ENCODE results near the gene LGI2. TPM values are rescaled to one million over a fixed set of nuclear protein-coding genes. Genes with fewer than 3 reads are reported as not detected.

Gene LGI2
- total and polyA plus RNA-seq, 2 experiments from 2014 or later, result 0.63 to 8.0 TPM

DNA sequence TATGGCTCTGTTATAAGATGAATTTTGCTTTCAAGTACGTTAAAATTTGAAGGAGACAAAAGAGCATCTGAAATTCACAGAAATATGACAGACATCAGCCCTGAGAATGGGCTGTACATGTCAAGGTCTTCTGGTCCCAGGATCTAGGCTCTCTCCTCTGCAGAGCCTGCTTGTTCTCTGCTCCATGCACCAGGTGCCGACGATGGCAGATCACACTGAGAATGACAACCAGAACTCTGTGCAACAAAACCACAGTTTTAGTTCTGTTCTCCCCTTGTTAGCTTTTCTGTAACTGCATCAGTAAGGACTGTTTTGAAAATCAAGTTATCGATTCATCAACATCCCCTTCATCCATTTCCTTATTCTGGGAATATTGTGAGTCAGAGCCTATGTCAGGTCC lies 30.9 kb upstream of the LGI2 start (continued):
- TF ChIP-seq, protein P1, sequence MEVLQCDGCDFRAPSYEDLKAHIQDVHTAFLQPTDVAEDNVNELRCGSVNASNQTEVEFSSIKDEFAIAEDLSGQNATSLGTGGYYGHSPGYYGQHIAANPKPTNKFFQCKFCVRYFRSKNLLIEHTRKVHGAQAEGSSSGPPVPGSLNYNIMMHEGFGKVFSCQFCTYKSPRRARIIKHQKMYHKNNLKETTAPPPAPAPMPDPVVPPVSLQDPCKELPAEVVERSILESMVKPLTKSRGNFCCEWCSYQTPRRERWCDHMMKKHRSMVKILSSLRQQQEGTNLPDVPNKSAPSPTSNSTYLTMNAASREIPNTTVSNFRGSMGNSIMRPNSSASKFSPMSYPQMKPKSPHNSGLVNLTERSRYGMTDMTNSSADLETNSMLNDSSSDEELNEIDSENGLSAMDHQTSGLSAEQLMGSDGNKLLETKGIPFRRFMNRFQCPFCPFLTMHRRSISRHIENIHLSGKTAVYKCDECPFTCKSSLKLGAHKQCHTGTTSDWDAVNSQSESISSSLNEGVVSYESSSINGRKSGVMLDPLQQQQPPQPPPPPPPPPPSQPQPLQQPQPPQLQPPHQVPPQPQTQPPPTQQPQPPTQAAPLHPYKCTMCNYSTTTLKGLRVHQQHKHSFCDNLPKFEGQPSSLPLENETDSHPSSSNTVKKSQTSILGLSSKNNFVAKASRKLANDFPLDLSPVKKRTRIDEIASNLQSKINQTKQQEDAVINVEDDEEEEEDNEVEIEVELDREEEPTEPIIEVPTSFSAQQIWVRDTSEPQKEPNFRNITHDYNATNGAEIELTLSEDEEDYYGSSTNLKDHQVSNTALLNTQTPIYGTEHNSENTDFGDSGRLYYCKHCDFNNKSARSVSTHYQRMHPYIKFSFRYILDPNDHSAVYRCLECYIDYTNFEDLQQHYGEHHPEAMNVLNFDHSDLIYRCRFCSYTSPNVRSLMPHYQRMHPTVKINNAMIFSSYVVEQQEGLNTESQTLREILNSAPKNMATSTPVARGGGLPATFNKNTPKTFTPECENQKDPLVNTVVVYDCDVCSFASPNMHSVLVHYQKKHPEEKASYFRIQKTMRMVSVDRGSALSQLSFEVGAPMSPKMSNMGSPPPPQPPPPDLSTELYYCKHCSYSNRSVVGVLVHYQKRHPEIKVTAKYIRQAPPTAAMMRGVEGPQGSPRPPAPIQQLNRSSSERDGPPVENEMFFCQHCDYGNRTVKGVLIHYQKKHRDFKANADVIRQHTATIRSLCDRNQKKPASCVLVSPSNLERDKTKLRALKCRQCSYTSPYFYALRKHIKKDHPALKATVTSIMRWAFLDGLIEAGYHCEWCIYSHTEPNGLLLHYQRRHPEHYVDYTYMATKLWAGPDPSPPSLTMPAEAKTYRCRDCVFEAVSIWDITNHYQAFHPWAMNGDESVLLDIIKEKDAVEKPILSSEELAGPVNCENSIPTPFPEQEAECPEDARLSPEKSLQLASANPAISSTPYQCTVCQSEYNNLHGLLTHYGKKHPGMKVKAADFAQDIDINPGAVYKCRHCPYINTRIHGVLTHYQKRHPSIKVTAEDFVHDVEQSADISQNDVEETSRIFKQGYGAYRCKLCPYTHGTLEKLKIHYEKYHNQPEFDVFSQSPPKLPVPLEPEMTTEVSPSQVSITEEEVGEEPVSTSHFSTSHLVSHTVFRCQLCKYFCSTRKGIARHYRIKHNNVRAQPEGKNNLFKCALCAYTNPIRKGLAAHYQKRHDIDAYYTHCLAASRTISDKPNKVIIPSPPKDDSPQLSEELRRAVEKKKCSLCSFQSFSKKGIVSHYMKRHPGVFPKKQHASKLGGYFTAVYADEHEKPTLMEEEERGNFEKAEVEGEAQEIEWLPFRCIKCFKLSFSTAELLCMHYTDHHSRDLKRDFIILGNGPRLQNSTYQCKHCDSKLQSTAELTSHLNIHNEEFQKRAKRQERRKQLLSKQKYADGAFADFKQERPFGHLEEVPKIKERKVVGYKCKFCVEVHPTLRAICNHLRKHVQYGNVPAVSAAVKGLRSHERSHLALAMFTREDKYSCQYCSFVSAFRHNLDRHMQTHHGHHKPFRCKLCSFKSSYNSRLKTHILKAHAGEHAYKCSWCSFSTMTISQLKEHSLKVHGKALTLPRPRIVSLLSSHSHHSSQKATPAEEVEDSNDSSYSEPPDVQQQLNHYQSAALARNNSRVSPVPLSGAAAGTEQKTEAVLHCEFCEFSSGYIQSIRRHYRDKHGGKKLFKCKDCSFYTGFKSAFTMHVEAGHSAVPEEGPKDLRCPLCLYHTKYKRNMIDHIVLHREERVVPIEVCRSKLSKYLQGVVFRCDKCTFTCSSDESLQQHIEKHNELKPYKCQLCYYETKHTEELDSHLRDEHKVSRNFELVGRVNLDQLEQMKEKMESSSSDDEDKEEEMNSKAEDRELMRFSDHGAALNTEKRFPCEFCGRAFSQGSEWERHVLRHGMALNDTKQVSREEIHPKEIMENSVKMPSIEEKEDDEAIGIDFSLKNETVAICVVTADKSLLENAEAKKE (CRISPR knock-in tag; IDR thresholded peaks at IDR 0.05), result no peak
- TF ChIP-seq NANOG (IDR thresholded peaks at IDR 0.05; ENCODE audit: borderline replicate concordance) (no peak), JUNB (IDR thresholded peaks at IDR 0.05; ENCODE audit: unreplicated experiment) (no peak), ZNF114 (CRISPR knock-in tag; IDR thresholded peaks at IDR 0.05) (no peak), STAT1 (IDR thresholded peaks at IDR 0.05; ENCODE audit: unreplicated experiment) (no peak), POLR2AphosphoS5 (IDR thresholded peaks at IDR 0.05; ENCODE audit: low read depth) (no peak)
- TF ChIP-seq, protein P2, sequence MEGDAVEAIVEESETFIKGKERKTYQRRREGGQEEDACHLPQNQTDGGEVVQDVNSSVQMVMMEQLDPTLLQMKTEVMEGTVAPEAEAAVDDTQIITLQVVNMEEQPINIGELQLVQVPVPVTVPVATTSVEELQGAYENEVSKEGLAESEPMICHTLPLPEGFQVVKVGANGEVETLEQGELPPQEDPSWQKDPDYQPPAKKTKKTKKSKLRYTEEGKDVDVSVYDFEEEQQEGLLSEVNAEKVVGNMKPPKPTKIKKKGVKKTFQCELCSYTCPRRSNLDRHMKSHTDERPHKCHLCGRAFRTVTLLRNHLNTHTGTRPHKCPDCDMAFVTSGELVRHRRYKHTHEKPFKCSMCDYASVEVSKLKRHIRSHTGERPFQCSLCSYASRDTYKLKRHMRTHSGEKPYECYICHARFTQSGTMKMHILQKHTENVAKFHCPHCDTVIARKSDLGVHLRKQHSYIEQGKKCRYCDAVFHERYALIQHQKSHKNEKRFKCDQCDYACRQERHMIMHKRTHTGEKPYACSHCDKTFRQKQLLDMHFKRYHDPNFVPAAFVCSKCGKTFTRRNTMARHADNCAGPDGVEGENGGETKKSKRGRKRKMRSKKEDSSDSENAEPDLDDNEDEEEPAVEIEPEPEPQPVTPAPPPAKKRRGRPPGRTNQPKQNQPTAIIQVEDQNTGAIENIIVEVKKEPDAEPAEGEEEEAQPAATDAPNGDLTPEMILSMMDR (conservative IDR thresholded peaks at IDR 0.05; ENCODE audit: low read depth in 2 of 2), result no peak

DNA sequence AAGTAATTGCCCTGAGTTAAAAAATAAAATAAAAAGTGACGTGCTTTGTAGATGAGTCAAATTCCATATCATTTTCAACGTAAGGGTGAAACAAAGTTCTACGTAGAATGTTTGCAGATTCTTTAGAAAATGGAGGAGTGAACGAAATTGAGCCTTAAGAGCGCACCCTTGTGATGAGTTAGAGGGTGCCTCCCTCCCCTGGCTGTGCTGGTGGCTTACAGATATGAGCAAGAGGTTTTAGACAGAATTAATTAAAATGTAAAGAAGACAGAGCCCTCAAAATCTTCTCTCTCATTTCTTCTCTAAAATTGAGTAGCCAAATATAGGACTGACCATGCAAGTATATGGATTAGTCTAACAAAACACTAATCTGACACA lies 30.2 kb upstream of the LGI2 start:
- Histone ChIP-seq H3K36me3 (ENCODE audit: insufficient read depth) (no peaks in the 10 kb centered on the region), H3K4me2 (no peak overlapping the region), H3K4me3 (no peak overlapping the region), H3K4me1 (ENCODE audit: insufficient read depth) (peaks cover 27% of the 10 kb centered on the region), H3F3A (replicated peaks; ENCODE audit: low read depth) (no peaks in the 10 kb centered on the region), H3K79me2 (replicated peaks; ENCODE audit: insufficient read depth) (no peaks in the 10 kb centered on the region), H3K27ac (ENCODE audit: low read depth) (no peak overlapping the region), H3K9me2 (ENCODE audit: insufficient read depth) (no peaks in the 10 kb centered on the region), H2AFZ (no peak overlapping the region), H3K27me3 (ENCODE audit: insufficient read depth) (no peaks in the 10 kb centered on the region), H4K20me1 (replicated peaks; ENCODE audit: insufficient read depth) (no peaks in the 10 kb centered on the region)
- no peak for DNase-seq (ENCODE audit: low spot score)
- H3K4me3 Mint-ChIP-seq, result no peak overlapping the region
- no peaks in the 10 kb centered on the region for H3K9me3 Mint-ChIP-seq
- peak; percentile 25; the same call in 2 of the 3 replicates for ATAC-seq
- peaks cover 2% of the 10 kb centered on the region for H3K27me3 Mint-ChIP-seq (ENCODE audit: insufficient read depth, low read depth, poor library complexity)
- peaks cover 25% of the 10 kb centered on the region for H3K4me1 Mint-ChIP-seq
- TF ChIP-seq, protein P2 (conservative IDR thresholded peaks at IDR 0.05; ENCODE audit: low read depth in 2 of 2), result peak; percentile 17 to 46; a peak in 2 of 4 replicates
- TF ChIP-seq NANOG (IDR thresholded peaks at IDR 0.05; ENCODE audit: borderline replicate concordance), result no peak
- no peak overlapping the region for H3K27ac Mint-ChIP-seq
- H3K36me3 Mint-ChIP-seq (ENCODE audit: low read depth), result peaks cover 3% of the 10 kb centered on the region; the same call in 2 of the 3 replicates
